ENCODE data around the gene HOXD8.

The HOXD8 gene

DNA sequence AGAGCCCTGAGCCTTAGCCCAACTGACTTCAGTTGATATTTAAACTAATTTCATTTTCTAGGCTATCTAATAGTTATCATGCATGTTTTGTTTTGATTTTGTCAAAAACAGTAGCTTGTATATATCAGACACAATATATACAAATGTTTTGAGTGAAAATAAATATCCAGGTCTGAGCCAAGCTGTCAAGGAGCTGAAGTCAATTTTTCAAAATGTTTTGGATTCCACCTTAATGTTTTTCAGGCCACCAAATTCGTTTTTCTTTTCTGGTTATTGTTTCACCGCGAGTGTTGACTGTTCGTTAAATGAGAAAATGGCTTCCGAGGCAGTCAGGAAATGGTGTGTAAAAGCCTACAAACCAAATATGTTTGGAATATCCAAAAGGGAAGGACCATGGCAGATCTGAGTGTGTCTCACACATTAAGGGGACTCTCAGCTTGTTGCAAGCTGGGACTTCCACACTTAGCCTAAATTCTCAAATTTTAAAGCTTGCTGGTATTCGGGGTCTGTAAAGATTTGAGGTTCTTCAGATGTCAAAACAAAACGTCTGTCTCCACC lies 27.1 kb upstream of the HOXD8 start:
- no peak for DNase-seq (ENCODE audit: low read depth in 2 of 2, low spot score in 1 of 2)

GRCh38 chr2:176103194-176103593 lies 26.3 kb upstream of the HOXD8 start:
- DNase-seq (ENCODE audit: low read depth in 2 of 2, low spot score in 1 of 2): no peak

DNA sequence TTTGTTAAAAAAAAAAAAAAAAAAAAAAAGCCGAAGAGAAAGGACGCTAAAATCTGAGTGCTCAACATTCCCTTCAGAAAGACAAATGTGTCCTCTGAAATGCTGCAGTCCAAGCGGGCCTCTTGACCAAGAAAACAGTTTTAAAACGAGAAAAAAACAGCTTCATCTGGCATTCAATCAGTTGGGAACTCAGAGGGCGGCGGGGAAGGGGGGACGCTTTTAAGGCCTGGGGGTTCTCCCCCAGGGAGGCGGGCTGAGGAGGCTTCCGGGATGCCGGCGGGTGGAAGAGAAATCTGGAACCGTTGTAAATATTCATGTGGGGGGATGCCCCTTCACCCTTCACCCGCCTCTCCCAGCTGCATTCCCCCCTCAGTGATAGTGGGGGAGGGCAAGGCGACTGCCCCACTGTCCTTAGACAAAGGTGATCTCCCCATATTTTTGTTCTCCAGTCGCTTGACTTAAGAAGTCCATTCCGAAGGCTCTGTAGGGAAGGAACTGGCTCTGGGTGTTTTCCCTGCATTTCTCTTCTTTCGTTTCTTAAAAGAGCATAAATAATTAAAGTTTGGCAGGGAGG lies 25.7 kb upstream of the HOXD8 start:
- no peak for DNase-seq (ENCODE audit: low read depth in 2 of 2, low spot score in 1 of 2)

DNA sequence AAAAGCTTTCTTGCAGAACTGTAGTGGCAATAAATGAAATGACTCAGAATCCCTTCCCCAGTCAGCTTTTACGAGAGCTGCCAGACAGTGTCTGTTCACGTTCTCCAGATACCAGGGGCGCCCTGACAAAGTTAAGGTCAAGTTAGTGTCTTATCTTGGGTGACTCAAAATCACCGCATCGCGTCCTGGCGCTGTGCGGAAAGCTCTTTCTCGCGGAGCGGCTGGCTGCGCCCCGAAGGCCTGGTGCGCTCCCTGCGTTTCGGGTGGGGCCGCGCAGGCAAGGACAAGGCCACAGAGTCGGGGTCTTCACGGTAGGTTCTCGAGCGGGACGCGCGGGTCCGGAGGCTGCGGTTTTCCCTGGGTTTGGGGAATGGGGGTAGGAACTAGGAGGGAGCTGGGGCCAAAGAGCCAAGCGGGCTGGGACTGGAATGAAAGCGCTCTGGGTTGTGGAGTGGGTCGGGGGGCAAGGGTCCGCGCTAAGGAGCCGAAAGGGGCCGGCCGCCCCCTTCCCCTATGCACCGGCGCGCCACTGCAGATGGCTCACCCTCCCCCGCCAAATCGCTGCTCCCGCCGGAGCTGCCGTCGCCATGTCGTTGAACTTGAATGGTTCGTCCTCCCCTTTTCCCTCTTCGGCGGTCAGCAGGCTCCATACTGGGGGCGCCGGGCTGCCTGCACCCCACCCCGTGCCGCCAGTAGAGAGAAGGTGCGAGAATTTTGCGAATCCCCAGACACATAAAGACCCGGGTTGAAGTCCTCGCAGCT lies 25.0 kb upstream of the HOXD8 start:
- DNase-seq (ENCODE audit: low read depth in 2 of 2, low spot score in 1 of 2): no peak

GRCh38 chr2:176105078-176105729 lies 24.3 kb upstream of the HOXD8 start:
- no peak for DNase-seq (ENCODE audit: low read depth in 2 of 2, low spot score in 1 of 2)

DNA sequence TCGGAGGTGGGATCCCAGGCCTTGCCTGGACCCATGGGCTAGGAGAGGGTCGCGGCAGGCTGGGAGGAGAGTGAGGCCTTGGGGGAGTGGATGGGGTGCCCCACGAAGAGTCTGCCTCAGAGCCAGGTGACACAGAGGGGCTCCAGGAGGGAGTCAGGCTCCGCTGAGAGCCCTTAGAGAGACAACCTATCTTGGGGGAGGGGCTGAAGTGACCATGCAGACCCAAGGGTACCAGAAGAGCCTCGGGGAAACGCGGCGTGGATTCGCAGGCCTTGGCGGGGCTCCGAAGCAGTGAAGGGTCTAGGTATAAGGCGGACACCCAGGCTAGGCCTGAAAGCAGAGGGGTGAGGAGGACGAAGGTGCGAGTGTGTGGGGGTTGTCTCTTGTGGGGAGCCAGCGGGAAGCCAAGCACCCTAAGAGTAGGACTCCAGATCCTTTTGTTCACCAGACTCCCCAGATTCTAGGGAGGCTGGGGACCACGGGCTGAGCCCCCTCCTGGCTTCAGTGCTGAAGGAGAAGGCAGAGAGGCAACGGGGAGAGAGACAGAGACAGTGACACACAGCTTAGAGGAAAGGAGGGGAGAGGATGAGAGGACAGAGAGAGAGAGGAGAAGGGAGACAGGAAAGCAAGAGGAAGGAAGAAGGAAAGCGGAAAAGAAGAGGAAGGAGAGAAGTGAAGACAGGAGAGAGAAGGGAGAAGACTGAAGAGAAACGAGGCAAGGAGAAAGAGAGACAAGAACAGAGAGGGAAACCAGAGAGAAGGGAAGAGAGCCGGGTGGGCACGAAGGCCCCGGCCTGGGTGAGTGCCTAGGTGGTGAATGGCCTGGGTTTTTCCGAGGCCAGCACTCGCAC lies 23.6 kb upstream of the HOXD8 start:
- DNase-seq (ENCODE audit: low read depth in 2 of 2, low spot score in 1 of 2): no peak

DNA sequence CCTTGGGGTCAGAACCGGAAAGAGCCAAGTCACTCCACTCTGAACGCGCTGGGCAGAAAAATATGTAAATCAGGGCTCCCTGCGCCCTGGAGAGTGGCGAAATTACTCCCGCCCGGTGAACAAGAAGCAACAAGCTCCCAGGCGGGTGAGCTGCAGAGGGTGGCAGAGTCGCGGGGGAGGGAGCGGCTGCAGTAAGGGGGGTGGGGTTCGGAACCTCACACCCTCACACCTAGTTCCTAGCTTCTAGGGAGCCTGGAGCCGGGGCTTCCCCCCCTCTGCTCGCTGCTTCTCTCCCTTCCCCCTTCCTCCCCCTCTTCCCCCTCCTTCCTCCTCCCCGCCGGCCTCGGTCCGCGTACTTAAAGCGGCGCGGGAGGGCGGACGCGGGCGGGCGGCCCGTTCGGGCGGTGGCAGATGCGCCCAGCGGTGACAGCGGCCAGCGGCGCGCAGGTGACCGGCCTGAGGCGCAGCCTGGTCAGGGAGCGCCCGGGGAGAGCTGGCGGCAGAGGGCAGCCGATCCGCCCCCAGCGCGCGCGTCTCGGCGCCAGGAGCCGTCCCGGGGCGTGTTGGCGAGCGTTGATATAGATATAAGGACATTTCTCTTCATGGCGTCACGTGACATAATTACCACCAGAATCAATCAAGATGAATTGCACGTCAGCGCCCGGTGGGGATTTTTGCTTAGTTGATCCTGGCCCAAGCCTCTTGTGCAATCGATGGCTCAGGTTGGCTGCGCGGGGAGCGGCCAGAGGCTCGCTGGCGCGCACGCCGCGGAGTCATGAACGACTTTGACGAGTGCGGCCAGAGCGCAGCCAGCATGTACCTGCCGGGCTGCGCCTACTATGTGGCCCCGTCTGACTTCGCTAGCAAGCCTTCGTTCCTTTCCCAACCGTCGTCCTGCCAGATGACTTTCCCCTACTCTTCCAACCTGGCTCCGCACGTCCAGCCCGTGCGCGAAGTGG lies 22.6 kb upstream of the HOXD8 start, which contains the start of gene HOXD11:
TSS of gene HOXD11 (plus strand) at position 700 of the 959 bp plus-strand sequence. CDS start at position 776, 76 bp downstream.
- no peak for DNase-seq (ENCODE audit: low read depth in 2 of 2, low spot score in 1 of 2)

DNA sequence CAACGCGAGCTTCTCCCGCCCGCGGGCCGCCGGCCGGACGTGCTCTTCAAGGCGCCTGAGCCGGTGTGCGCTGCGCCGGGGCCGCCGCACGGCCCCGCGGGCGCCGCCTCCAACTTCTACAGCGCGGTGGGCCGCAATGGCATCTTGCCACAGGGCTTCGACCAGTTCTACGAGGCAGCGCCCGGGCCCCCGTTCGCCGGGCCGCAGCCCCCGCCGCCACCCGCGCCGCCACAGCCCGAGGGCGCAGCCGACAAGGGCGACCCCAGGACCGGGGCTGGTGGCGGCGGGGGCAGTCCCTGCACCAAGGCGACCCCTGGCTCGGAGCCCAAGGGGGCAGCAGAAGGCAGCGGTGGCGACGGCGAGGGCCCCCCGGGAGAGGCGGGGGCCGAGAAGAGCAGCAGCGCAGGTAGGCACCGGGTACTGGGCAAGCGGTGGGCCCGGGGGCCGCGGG lies 21.7 kb upstream of the HOXD8 start:
- DNase-seq (ENCODE audit: low read depth in 2 of 2, low spot score in 1 of 2): no peak

DNA sequence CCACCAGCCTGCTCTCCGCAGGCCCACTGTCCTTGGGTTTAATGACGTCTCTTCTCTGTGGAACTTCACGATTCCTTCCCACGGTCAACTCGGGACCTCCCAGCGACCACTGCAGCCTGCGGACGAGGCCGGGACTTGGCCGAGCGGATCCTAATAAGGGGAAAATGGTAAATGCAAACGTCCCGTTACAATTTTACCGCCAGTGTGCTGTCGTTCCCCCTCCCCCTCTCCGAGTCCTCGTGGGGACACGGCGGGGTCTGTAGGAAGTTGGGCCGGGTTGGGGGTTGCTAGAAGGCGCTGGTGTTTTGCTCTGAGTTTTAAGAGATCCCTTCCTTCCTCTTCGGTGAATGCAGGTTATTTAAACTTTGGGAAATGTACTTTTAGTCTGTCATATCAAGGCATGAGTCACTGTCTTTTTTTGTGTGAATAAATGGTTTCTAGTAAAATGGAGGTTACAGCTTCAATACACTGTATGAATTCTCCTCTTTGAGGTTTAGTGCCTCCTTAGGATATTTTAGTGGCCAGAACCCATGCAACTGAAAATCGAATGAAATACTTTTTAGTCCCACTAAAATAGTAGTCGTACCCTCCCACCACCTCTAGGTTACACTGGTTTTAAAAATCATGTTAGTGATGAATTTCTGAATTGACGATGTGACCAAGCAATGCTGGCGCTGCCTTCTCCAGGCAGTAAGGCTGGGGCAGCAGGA lies 20.2 kb upstream of the HOXD8 start:
- no peak for DNase-seq (ENCODE audit: low read depth in 2 of 2, low spot score in 1 of 2)

DNA sequence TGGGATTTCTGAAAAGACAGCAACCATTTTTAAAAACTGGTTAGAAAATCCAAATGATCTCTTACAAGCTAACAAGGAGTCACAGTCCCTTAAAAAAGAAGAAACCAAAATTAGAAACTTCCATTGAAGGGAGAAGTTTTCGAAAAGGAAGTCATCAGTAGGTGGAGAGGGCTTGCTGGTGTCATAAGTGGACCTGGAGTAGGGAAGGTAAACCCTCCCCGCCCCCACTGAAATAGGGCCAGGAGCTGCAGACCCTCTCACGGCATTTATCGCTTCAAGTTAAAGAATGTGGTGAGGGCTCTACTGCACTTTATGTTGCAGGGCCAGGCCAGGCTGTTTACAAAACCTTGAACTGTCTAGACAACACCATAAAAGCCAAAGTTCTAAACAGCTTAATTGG lies 19.6 kb upstream of the HOXD8 start:
- DNase-seq (ENCODE audit: low read depth in 2 of 2, low spot score in 1 of 2): no peak

DNA sequence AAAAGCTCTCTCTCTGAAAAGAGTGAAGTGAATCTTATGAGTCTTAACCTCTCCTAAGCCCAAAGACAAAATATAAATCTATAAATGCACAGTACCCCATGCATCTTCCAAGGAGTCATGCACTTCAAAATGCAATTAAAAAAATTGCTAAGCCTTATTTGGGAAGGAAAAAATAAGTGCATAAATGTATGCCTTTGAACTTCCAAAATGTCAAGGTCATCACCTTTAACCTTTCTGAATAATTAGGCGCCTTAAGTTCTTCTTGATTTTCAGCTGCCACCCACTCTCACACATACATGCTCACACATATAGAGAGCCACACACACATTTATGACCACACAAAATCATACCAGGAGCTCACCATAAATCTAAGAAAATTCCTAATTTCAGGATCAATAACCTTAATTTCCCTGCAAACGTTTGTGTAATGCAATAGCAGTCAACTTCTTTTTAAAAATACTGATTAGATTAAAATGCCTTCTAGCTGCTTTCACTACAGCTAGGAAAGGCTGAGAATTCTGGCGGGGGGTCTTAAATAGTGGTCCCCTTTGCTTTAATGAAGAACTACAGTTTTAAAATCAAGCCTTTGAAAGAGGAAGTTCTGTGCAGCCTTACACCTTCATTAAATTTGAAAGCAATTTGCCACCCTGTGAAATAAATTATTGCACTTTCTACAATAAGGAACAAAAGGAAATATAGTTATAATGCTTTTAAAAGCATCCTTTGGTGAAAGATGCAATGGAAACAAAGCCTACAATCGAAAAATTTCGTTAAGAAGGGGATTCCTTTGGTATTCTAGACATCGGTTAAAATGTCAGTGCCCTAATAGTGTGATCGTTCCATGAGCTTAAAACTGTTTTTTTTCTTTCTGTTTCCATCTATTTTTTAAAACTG lies 18.8 kb upstream of the HOXD8 start:
- DNase-seq (ENCODE audit: low read depth in 2 of 2, low spot score in 1 of 2): no peak

DNA sequence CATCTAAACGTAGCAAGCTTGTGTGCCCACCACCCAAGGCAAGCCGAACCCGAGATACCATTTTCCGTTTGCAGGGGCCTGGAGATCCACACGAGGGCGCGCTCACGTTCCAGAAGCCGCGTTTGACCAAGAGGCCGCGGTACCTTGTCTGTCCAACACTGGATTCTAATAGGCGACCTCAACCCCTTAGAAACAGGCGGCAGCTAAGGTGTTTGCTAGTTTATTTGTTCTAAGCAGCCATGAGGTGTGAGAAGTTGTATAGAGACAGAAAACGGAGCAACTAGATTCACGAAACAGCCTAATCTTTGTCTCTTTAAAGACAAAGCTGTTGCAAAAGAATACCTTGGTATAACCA lies 18.2 kb upstream of the HOXD8 start:
- DNase-seq (ENCODE audit: low read depth in 2 of 2, low spot score in 1 of 2): no peak

DNA sequence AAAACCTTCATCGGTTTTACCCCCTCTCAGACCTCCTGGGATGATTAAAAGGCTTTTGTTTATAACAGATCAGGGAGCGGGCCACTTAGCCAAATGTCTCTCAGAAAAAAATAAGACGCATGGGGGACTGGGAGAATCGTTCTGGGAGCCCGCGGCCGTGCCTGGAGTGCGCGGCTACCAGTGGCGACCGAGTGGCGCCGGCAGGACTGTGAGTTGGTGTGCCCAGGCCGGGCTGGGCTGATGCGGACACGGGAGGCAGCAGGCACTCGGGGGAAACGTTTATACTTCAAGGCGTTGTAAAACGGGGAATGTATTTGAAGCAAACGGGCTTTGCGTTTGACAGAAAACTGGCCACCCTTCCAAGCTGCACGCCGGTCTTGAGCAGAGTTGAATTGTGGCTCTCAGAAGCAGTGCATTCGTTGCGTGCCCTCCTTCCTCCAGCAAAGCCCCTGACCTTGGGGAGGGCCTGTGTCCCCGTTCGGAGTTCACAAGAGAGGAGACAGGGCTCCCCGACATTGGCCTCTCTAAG lies 17.6 kb upstream of the HOXD8 start:
- no peak for DNase-seq (ENCODE audit: low read depth in 2 of 2, low spot score in 1 of 2)

- no peak for DNase-seq (ENCODE audit: low read depth in 2 of 2, low spot score in 1 of 2)
Measured at GRCh38 chr2:176112375-176113302, 16.9 kb upstream of the HOXD8 start.

DNA sequence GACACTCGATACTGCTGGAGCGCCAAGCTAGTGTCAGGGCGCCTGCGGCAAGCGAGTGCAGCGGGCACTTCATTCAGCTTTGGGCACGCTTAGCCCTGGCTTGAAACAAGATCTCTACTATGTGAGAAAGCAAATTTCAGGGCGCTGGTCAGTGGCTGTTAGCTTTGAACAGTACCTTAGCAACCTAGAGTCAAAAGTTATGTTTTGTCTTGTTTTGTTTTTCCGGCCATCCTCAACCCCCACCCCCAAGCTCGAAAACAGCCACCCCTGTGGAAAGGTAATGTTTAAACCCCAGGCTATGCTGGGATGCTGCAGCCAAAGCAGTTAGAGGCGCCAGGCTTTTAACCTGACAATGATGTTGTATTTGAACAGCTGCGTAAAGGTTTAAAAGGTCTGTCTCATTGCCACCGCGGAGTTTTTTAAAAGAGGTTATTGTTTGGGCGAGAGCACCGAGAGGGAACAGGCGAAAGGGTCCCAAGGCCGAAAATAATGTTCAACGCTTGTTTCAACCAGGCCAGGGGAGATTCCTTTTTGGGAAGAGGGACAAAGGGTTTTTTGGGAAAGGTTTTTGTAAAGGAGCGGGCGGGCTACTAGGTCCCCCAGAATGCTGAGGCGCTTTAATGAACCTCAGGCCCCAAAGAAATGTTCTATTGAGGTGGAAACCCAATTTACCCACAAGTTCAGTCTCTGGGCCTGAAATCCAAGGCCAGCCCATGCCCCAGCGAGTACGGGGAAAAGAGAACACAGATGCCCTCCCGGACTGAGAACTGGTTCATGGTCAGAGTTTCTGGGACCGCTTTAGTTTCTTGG lies 15.2 kb upstream of the HOXD8 start:
- no peak for DNase-seq (ENCODE audit: low read depth in 2 of 2, low spot score in 1 of 2)

DNA sequence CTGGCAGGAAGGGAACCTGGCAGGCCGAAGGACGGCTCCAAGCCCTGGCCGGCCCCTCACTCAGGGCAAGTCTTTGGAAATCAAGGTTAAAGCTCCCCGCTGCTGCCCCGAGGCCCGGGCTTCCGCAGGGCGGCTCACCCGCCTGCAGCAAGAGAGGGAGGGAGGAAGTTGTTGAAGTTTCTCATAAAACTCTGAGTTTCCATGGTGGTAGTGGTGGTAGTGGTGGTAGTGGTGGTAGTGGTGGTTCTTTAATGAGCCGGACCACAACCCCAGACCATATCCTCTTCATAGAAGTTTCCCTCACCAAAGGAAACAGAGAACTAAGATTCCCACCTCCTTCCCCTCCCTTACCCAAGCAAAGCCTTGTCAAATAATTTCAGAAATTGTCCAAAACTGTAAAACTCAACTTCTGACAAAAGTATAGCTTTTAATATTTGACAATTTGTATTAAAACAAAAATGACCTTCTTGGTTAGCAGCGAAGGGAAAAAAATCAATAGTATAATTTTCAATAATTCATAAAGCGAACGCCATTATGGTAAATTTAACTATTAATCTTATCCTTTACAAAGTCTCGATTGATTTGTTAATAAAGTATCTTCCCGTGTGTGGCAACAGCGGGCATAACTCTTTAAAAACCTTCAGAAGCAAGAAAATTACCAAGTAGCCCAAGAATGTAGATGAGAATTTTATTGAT lies 14.4 kb upstream of the HOXD8 start:
- DNase-seq (ENCODE audit: low read depth in 2 of 2, low spot score in 1 of 2): no peak
